ENCODE measurements around the gene ANKFY1.
"Not testable (repeated sequence)": the region's sequence is repeated elsewhere in the genome, so short reads cannot be mapped to it uniquely, and the experiment has no call there.

ANKFY1 gene

GRCh38 chr17:4261452-4261851, 2.3 kb downstream of the ANKFY1 start:
- no peak for TF ChIP-seq CTCF (IDR thresholded peaks at IDR 0.05; ENCODE audit: low read depth, low read length)
- no peak overlapping the region for H3K4me3 ChIP-seq (replicated peaks in 1 of 2; ENCODE audit: low read depth in 2 of 2, low read length in 2 of 2)
- no peak for DNase-seq (ENCODE audit: low read depth in 2 of 2)

- H3K4me3 ChIP-seq (replicated peaks in 1 of 2; ENCODE audit: low read depth in 2 of 2, low read length in 2 of 2), result no peak overlapping the region
- no peak for TF ChIP-seq CTCF (IDR thresholded peaks at IDR 0.05; ENCODE audit: low read depth, low read length)
- DNase-seq (ENCODE audit: low read depth in 2 of 2), result no peak
Measured at GRCh38 chr17:4258867-4259266, 4.9 kb downstream of the ANKFY1 start.

GRCh38 chr17:4256952-4257351, 6.8 kb downstream of the ANKFY1 start:
- no peak for TF ChIP-seq CTCF (IDR thresholded peaks at IDR 0.05; ENCODE audit: low read depth, low read length)
- H3K4me3 ChIP-seq (replicated peaks in 1 of 2; ENCODE audit: low read depth in 2 of 2, low read length in 2 of 2), result no peak overlapping the region
- peak in 1 of 2 donors; percentile 31 for DNase-seq (ENCODE audit: low read depth in 2 of 2)

GRCh38 chr17:4255271-4255670, 8.5 kb downstream of the ANKFY1 start:
- not testable (repeated sequence) for DNase-seq (ENCODE audit: low read depth in 2 of 2)

GRCh38 chr17:4250887-4251286, 12.9 kb downstream of the ANKFY1 start:
- H3K4me3 ChIP-seq (replicated peaks in 1 of 2; ENCODE audit: low read depth in 2 of 2, low read length in 2 of 2), result no peak overlapping the region
- no peak for TF ChIP-seq CTCF (IDR thresholded peaks at IDR 0.05; ENCODE audit: low read depth, low read length)
- DNase-seq (ENCODE audit: low read depth in 2 of 2), result no peak

More at GRCh38 chr17:4255271-4255670, 8.5 kb downstream of the ANKFY1 start:
- H3K4me3 ChIP-seq (replicated peaks in 1 of 2; ENCODE audit: low read depth in 2 of 2, low read length in 2 of 2), result not testable (repeated sequence)

- H3K4me3 ChIP-seq (replicated peaks in 1 of 2; ENCODE audit: low read depth in 2 of 2, low read length in 2 of 2), result no peak overlapping the region
- DNase-seq (ENCODE audit: low read depth in 2 of 2), result peak; percentile 68 to 70
- peak; percentile 51 for TF ChIP-seq CTCF (IDR thresholded peaks at IDR 0.05; ENCODE audit: low read depth, low read length)
Measured at GRCh38 chr17:4249452-4250029, 14.2 kb downstream of the ANKFY1 start.

- H3K4me3 ChIP-seq (replicated peaks in 1 of 2; ENCODE audit: low read depth in 2 of 2, low read length in 2 of 2), result no peak overlapping the region
- no peak for TF ChIP-seq CTCF (IDR thresholded peaks at IDR 0.05; ENCODE audit: low read depth, low read length)
Measured at GRCh38 chr17:4248504-4249277, 15.1 kb downstream of the ANKFY1 start.

More at GRCh38 chr17:4248504-4249277, 15.1 kb downstream of the ANKFY1 start:
- DNase-seq (ENCODE audit: low read depth in 2 of 2), result no peak
